Fibroblast of villous mesenchyme (primary cell): ENCODE results near the gene STRN4. TPM values are rescaled to one million over a fixed set of nuclear protein-coding genes. Genes with fewer than 3 reads are reported as not detected.

Source experiments
- DNase-seq: peaks from one replicate; pipeline ENCODE4 v3.0.0-alpha.2; 2010; ENCODE audit warnings: low read depth
- H3K4me3 ChIP-seq: 2 replicates; pipeline ENCODE4 v1.5.1; 2011; ENCODE audit warnings: low read depth, mild to moderate bottlenecking, low read length
- CTCF ChIP-seq: IDR thresholded peaks from 2 replicates; pipeline ENCODE4 v1.5.1; 2012; ENCODE audit warnings: low read depth, mild to moderate bottlenecking, low read length; ENCODE audit not compliant: insufficient read depth
- total RNA-seq: library from RNA; depleted of rRNA; stranded (reverse); fragments of >200 nt; gene quantifications from 2 replicates; pipeline ENCODE4 v1.2.3, GENCODE V29; 2012

STRN4 gene
- total RNA-seq, 1 donor = 66.5 TPM

GRCh38 chr19:46718934-46719622 lies 27.2 kb downstream of the STRN4 start:
- DNase-seq = no peak
- no peak for TF ChIP-seq CTCF
- no peak overlapping the region for H3K4me3 ChIP-seq

GRCh38 chr19:46718157-46718933 lies 27.9 kb downstream of the STRN4 start:
- H3K4me3 ChIP-seq = no peak overlapping the region
- TF ChIP-seq CTCF = no peak
- DNase-seq = no peak

GRCh38 chr19:46717716-46718143 lies 28.5 kb downstream of the STRN4 start:
- TF ChIP-seq CTCF = no peak
- no peak for DNase-seq

GRCh38 chr19:46717034-46717715 lies 29.1 kb downstream of the STRN4 start, which contains the start of gene PRKD2:
Gene PRKD2 (minus strand): TSS chr19:46717114. CDS start chr19:46716370, 744 bp downstream.
- TF ChIP-seq CTCF = no peak
- H3K4me3 ChIP-seq = peak within 1 kb of the TSS; percentile 89
- peak; percentile 83 for DNase-seq

More at GRCh38 chr19:46717716-46718143, 28.5 kb downstream of the STRN4 start:
- H3K4me3 ChIP-seq = peak overlapping the region; percentile 89

- TF ChIP-seq CTCF = no peak
These were observed 29.6 kb downstream of the STRN4 start for GRCh38 chr19:46716672-46717033.

GRCh38 chr19:46715975-46716671 lies 30.1 kb downstream of the STRN4 start:
- DNase-seq = no peak
- H3K4me3 ChIP-seq = peak overlapping the region; percentile 89
- TF ChIP-seq CTCF = peak; percentile 5

More at GRCh38 chr19:46716672-46717033, 29.6 kb downstream of the STRN4 start:
- H3K4me3 ChIP-seq = peak overlapping the region; percentile 89
- no peak for DNase-seq
